Kasumi-1 (cell line): ENCODE data around the gene ARIH1.
"Not testable (repeated sequence)": the region's sequence is repeated elsewhere in the genome, so short reads cannot be mapped to it uniquely, and the experiment has no call there.

Experiments used
- DNase-seq, 2 experiments: peaks; one replicate each; lab custom pipeline; 2025; lab: John Stamatoyannopoulos, UW

ARIH1 gene

GRCh38 chr15:72473614-72474465 lies at the start of gene ARIH1:
Gene ARIH1 (plus strand): TSS chr15:72474330. CDS start chr15:72474640, 310 bp downstream.
- DNase-seq = peak; percentile 81 to 91

- DNase-seq = no peak
These were observed 47.4 kb upstream of the ARIH1 start for GRCh38 chr15:72426753-72427152.

- no peak for DNase-seq
These were observed 36.3 kb upstream of the ARIH1 start for GRCh38 chr15:72437650-72438316.

- not testable (repeated sequence) for DNase-seq
These were observed 31.3 kb upstream of the ARIH1 start for GRCh38 chr15:72442848-72443247.

GRCh38 chr15:72445426-72445825 lies 28.7 kb upstream of the ARIH1 start:
- no peak for DNase-seq

- DNase-seq = no peak
These were observed 23.3 kb upstream of the ARIH1 start for GRCh38 chr15:72450805-72451204.

GRCh38 chr15:72451224-72451623 lies 22.9 kb upstream of the ARIH1 start:
- DNase-seq = no peak

GRCh38 chr15:72456684-72457083 lies 17.4 kb upstream of the ARIH1 start:
- no peak for DNase-seq

- no peak for DNase-seq
These were observed 13.7 kb upstream of the ARIH1 start for GRCh38 chr15:72460402-72460801.

- no peak for DNase-seq
These were observed 10.4 kb upstream of the ARIH1 start for GRCh38 chr15:72463702-72464101.

GRCh38 chr15:72464251-72464650 lies 9.9 kb upstream of the ARIH1 start:
- no peak for DNase-seq

- DNase-seq = no peak
These were observed 6.0 kb upstream of the ARIH1 start for GRCh38 chr15:72468103-72468502.

GRCh38 chr15:72472992-72473610 lies 1.0 kb upstream of the ARIH1 start:
- peak; percentile 40 to 45 for DNase-seq

GRCh38 chr15:72474466-72474911 lies 359 bp downstream of the ARIH1 start:
- no peak for DNase-seq

GRCh38 chr15:72474912-72475628 lies 940 bp downstream of the ARIH1 start:
- peak; percentile 58 to 74 for DNase-seq

GRCh38 chr15:72475674-72476073 lies 1.5 kb downstream of the ARIH1 start:
- DNase-seq = no peak

GRCh38 chr15:72476330-72476729 lies 2.2 kb downstream of the ARIH1 start:
- not testable (repeated sequence) for DNase-seq

GRCh38 chr15:72481015-72481659 lies 7.0 kb downstream of the ARIH1 start:
- DNase-seq = no peak

- peak; percentile 12 to 15 for DNase-seq
These were observed 8.1 kb downstream of the ARIH1 start for GRCh38 chr15:72482275-72482674.

- DNase-seq = no peak
These were observed 9.1 kb downstream of the ARIH1 start for GRCh38 chr15:72483279-72483678.

GRCh38 chr15:72486144-72486543 lies 12.0 kb downstream of the ARIH1 start:
- DNase-seq = no peak
